WERI-Rb-1 (cell line): Measurements from ENCODE around the gene RSU1.
A peak's percentile ranks its signal among the peaks of the same experiment; 100 is the strongest.
"Not testable (repeated sequence)": the region's sequence is repeated elsewhere in the genome, so short reads cannot be mapped to it uniquely, and the experiment has no call there.

ENCODE experiments used
- DNase-seq: peaks from one replicate; pipeline ENCODE4 v3.0.0-alpha.2; 2020
- H3K27ac ChIP-seq: fragments of 250-450 bp; sonication (Bioruptor Pico); 2 replicates; pipeline ENCODE4 v1.5.1; 2020; ENCODE audit warnings: mild to moderate bottlenecking, moderate library complexity
- H3K27me3 ChIP-seq: fragments of 250-450 bp; sonication (Bioruptor Pico); 2 replicates; pipeline ENCODE4 v1.5.1; 2021; ENCODE audit warnings: mild to moderate bottlenecking, low read depth, moderate library complexity; ENCODE audit not compliant: insufficient read depth, severe bottlenecking
- H3K36me3 ChIP-seq: fragments of 250-450 bp; sonication (Bioruptor Pico); 2 replicates; pipeline ENCODE4 v1.5.1; 2020; ENCODE audit warnings: mild to moderate bottlenecking, moderate library complexity
- H3K4me3 ChIP-seq: 2 replicates; pipeline ENCODE4 v1.5.1; 2011; ENCODE audit warnings: low read depth, mild to moderate bottlenecking, control low read depth, low read length
- H3K9me3 ChIP-seq: fragments of 250-450 bp; sonication (Bioruptor Pico); 2 replicates; pipeline ENCODE4 v1.5.1; 2021; ENCODE audit warnings: mild to moderate bottlenecking, moderate library complexity; ENCODE audit not compliant: severe bottlenecking
- CTCF ChIP-seq: IDR thresholded peaks from 2 replicates; pipeline ENCODE4 v1.5.1; 2011; ENCODE audit warnings: low read depth, mild to moderate bottlenecking, control low read depth, inconsistent platforms, low read length

The RSU1 gene

GRCh38 chr10:16761300-16761699 is 55.9 kb downstream of the RSU1 start:
- no peak for DNase-seq
- Histone ChIP-seq H3K36me3 (no peaks in the 10 kb centered on the region), H3K27ac (no peak overlapping the region), H3K27me3 (no peaks in the 10 kb centered on the region), H3K9me3 (no peaks in the 10 kb centered on the region), H3K4me3 (no peak overlapping the region)
- no peak for TF ChIP-seq CTCF

GRCh38 chr10:16756561-16757221 is 60.5 kb downstream of the RSU1 start:
- Histone ChIP-seq H3K27ac (no peak overlapping the region), H3K9me3 (no peaks in the 10 kb centered on the region), H3K4me3 (no peak overlapping the region), H3K27me3 (no peaks in the 10 kb centered on the region), H3K36me3 (no peaks in the 10 kb centered on the region)
- DNase-seq = no peak
- TF ChIP-seq CTCF = no peak

- DNase-seq = no peak
- Histone ChIP-seq H3K27me3 (no peaks in the 10 kb centered on the region), H3K36me3 (no peaks in the 10 kb centered on the region), H3K9me3 (no peaks in the 10 kb centered on the region), H3K27ac (no peak overlapping the region), H3K4me3 (no peak overlapping the region)
- no peak for TF ChIP-seq CTCF
These were observed 62.5 kb downstream of the RSU1 start for GRCh38 chr10:16754765-16755164.

GRCh38 chr10:16752849-16753248 is 64.4 kb downstream of the RSU1 start:
- H3K36me3 ChIP-seq, H3K4me3 ChIP-seq, DNase-seq, H3K27me3 ChIP-seq, H3K9me3 ChIP-seq, H3K27ac ChIP-seq: not testable (repeated sequence)

GRCh38 chr10:16752099-16752498 is 65.1 kb downstream of the RSU1 start:
- H3K27me3 ChIP-seq = no peaks in the 10 kb centered on the region
- no peaks in the 10 kb centered on the region for H3K36me3 ChIP-seq
- no peak overlapping the region for H3K4me3 ChIP-seq
- peak; percentile 65 for DNase-seq
- H3K9me3 ChIP-seq = no peaks in the 10 kb centered on the region
- TF ChIP-seq CTCF = no peak
- no peak overlapping the region for H3K27ac ChIP-seq

- Histone ChIP-seq H3K27me3 (no peaks in the 10 kb centered on the region), H3K27ac (no peak overlapping the region), H3K9me3 (no peaks in the 10 kb centered on the region), H3K36me3 (no peaks in the 10 kb centered on the region), H3K4me3 (no peak overlapping the region)
- no peak for DNase-seq
- TF ChIP-seq CTCF = no peak
These were observed 66.0 kb downstream of the RSU1 start for GRCh38 chr10:16751244-16751643.
